ENCODE measurements around the gene C5orf15.
"Not testable (repeated sequence)": the region's sequence is repeated elsewhere in the genome, so short reads cannot be mapped to it uniquely, and the experiment has no call there.

Gene C5orf15

DNA sequence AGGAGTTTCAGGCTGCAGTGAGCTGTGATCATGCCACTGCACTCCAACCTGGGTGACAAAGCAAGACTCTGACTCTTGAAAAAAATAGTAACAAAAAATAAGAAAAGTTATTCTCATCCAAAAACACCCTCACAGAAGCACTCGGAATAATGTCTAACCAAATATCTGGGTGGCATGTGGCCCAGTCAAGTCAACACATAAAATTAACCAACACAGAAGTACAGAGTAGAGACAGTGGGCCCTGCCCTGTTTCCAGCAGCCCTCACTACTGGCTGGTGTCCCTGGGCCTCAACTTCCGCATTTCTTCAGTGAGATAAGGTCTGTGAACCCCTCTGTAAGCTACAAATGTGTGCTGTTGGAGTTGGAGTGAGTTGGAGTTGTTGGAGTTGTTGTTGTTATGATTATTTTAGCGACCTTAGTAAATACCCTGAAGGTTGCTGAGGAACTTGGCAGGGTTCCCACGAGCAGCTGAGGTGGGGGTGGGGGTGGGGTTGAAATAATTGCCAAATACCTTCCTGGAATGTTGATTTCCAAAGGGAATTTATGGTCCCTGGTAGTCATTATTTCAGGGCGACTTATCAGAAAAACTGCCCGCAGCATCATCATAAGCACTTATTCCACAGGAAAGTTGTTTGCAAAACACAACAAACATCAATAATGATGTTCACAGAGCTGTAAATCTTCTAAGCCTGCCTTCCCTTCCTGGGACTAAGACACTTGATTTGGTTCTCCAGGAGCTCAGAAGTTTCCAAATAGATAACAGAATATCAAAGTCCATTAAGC lies 30.2 kb downstream of the C5orf15 start:
- no peak for DNase-seq (ENCODE audit: low read depth, low spot score)

DNA sequence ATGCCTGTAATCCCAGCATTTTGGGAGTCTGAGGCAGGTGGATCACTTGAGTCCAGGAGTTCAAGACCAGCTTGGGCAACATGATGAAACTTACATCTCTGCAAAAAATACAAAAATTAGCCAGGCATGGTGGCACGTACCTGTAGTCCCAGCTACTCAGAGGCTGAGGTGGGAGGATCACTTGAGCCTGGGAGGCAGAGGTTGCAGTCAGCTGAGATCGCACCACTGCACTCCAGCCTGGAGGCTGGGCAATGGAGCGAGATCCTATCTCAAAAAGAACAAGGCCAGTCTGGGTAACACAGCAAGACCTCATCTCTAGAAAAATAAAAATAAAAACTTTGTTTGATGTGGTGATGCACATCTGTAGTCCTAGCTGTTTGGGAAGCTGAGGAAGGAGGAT lies 30.8 kb downstream of the C5orf15 start:
- DNase-seq (ENCODE audit: low read depth, low spot score): not testable (repeated sequence)

DNA sequence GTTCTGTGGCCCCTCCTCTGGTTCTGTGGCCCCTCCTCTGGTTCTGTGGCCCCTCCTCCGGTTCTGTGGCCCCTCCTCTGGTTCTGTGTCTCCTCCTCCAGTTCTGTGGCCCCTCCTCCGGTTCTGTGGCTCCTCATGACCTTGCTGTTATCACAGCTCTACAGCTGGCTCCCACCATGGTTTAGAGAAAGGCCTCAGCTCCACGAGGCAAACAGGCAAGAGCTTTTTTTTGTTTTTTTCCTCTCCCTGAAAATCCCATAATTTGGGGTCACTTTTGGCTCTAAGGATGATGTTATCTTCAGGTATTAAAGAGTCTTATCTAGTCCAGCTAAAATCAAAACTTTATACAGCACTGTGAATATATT lies 31.8 kb downstream of the C5orf15 start:
- no peak for DNase-seq (ENCODE audit: low read depth, low spot score)

DNA sequence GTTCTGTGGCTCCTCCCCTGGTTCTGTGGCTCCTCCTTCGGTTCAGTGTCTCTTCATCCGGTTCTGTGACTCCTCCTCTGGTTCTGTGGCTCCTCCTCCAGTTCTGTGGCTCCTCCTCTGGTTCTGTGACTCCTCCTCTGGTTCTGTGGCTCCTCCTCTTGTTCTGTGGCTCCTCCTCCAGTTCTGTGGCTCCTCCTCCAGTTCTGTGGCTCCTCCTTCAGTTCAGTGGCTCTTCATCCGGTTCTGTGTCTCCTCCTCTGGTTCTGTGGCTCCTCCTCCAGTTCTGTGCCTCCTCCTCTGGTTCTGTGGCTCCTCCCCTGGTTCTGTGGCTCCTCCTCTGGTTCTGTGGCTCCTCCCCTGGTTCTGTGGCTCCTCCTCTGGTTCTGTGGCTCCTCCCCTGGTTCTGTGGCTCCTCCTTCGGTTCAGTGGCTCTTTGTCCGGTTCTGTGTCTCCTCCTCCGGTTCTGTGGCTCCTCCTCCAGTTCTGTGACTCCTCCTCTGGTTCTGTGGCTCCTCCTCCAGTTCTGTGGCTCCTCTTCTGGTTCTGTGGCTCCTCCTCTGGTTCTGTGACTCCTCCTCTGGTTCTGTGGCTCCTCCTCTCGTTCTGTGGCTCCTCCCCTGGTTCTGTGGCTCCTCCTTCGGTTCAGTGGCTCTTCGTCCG lies 32.3 kb downstream of the C5orf15 start:
- DNase-seq (ENCODE audit: low read depth, low spot score): not testable (repeated sequence)

DNA sequence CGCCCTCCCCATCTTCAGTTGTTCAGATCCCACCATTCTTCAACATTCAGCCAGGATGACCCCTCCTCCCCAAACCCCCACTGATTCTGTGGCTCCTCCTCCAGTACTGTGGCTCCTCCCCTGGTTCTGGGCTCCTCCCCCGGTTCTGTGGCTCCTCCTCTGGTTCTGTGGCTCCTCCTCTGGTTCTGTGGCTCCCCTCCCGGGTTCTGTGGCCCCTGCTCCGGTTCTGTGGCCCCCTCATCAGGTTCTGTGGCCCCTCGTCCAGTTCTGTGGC lies 32.8 kb downstream of the C5orf15 start:
- DNase-seq (ENCODE audit: low read depth, low spot score): no peak

DNA sequence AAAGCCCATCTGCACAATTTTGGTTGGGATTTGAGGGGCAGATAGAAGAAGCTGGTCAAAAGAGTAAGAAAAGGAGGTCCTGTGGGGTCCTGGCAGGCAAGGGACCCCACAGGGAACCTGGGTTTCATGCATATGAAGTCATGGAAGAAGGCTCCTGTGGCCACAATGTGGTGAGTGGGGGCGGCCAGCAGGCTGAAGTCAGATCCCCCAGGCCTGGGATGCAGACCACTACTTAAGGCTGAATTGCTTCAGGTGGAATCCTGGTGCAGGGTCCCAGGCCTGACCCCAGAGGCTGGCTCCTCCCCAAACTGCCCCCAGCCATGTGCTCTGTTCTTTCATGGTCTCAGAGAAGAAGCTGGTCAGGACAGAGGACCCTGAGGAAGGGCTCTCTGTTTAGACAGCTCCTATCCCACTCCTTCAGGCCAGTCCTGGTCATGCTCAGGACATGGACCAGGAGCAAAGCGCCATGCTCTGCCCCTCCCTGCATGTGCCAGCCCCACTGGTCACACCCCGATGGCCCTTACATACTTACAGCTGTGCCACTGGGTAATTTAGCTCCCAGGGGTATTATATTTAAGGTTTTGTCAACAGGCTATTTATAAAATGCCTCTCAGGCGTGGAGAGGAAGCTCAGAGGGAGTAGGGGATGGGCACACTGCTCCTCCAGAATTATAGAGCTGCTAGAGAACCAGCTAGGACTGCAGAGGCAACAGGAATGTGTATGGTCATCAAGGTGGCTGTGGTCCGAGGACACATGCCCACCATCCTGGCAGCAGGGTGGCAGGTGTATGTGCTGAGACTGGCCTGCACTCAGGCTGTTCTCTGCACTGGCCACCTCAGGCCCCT lies 33.4 kb downstream of the C5orf15 start:
- DNase-seq (ENCODE audit: low read depth, low spot score): no peak

DNA sequence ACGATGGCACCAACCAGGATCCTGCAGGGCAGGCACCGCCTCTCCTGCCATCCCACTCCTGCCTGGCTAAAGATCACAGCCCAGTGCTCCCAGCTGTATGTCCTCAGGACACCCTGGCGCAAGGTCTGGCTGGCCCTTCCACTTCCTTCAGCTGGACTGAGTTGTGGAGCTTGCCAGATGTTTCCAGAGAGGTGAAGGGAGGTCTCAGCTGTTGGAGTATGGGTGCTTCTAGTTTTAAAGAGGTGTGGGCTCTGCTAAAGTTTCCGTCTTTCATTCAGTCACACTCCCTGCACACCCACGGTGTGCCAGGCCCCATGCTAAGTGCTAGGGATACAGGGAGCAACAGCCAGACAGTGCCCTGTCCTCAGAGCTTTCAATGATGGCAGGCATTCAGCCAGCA lies 34.1 kb downstream of the C5orf15 start:
- DNase-seq (ENCODE audit: low read depth, low spot score): no peak

DNA sequence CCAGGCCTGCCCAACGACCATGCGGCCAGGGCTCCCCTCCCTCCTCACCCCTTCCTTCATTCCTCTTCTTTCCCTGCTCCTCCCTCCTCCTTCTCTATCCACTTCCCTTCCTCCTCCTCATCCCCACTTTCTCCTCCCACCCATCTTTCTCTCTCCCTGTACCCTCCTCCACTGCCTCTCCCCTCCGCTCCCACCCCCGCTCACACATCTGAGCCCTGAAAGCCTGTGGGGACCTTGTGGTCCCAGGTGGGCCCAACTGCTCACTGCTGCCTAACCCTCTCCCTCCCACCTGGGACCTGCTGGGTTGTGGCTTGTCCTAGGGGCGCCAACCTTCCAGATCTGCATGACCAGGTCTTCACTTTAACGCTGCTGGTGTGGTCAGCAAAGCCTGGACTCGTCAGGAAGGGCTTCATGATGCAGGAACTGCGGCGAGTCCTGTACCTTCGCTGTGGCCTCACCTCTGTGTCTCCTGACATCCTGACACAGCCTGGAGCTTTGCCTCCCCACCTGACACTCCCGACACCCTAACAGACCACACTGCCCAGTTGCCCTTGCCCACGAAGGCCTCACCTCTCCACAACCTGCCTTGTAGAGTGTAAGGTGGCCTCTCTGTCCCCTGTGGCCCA lies 34.6 kb downstream of the C5orf15 start:
- no peak for DNase-seq (ENCODE audit: low read depth, low spot score)

DNA sequence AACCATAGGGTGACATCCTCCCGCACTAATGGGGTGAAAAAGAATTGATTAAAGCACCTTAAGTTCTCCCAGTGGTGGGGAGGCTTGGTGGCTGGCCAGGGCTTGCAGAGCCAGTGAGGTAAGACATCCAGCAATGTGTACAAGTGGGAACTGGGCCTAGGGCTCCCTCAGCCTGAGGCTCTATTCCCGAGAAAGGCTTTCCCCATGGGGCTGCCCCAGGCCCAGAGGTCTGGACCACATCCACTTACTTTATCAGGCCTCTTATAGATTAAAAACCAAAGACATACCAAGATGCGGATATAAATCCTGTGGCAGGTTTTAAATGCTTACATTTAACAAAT lies 35.3 kb downstream of the C5orf15 start:
- DNase-seq (ENCODE audit: low read depth, low spot score): no peak

DNA sequence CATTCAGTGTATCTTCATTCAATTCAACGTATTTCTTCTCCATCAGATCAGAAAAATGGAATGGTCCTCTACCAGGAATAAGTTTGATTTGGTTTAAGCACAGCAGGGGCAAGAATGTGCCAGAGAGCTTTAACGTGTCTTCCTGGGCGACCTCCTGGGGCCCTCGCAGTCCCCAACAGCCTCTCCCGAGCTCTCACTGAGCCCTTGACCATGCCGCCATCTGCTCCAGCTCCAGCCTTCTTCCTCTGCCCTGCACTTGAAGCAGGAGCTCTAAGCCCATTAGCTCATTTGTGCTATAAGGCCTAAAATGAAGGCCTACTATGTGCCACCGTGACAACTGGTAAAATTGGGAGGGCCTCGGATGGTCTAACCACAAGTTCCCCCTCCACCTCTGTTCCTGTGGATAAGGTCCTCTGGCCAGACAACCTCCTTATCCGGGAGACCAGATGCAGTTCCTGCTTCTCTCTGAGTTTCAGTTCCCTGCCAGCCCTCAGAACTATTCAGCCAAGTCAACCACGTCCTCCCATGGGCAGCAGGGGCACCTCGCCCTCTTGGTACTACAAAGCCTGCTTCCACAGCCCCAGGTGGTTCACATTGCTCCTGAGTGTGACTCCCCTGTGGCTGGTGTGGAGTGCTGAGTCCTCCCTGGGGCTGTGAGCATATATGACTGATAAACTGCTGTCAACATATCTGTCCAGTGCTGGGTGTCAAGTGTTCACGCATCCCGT lies 35.8 kb downstream of the C5orf15 start:
- DNase-seq (ENCODE audit: low read depth, low spot score): no peak

DNA sequence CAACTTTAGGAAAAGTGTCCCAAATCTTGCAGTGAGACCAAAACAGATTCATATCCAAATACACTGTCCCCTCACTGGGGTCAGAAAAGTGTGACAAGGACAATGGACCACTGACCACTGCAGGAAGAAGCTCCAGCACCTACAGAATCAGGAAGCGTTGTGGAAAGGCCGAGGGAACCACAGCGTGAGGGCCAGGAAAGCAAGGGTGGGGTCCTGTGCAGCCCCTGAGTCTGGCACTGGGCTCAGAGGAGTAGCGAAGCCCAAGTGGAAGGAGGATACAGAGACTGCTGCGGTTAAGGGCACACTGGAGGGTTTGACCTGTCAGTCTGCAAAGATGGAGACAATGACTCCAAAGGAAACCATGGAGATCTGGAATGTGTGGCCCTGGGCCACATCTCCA lies 36.9 kb downstream of the C5orf15 start:
- DNase-seq (ENCODE audit: low read depth, low spot score): no peak

DNA sequence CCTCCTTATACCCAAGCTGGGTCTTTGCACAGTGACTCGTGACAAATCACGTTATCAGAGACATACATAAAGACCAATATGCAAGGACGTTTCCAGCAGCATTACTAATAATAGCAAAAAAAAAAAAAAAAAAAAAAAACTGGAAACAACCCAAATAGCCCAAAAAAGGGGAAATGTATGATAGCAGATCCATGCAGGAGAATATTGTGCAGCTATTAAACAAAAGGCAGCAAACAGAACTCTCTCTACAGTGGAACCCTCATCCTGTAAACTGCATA lies 37.7 kb downstream of the C5orf15 start:
- no peak for DNase-seq (ENCODE audit: low read depth, low spot score)

DNA sequence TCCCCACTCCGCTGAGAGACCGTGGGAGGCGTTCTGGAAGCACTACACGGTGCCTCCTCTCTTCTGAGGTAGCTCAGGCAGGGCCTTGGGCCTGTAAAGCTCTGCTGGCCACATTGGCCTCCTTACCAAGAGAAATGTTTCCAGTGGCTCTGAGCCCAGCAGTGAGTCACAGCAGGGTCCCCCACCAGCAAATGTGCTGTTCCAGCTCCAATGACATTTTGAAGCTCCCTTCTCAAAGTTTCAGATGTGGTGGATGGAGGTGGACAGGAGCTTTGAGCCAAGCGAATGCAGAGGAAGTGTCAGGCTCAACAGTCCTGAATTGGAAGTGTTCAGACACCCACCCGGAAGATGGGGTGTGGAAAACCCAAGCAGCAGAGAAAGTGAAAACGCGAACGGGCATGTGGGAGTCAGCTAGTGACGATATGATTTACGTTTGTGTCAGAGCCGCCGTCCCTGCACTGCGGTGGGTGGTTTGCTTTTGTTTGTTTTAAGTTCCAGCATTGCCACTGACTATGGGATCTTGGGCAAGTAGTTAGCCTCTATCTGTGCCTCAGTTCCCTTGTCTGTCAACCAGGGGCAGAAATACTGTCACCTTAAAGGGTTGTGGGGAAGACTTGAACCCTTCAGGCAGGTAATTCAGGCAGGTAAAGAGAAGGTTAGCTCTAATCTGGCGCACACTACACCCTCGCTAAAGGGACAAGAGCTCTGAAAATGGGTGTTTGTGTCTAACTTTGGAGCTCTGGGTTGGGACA lies 38.2 kb downstream of the C5orf15 start:
- DNase-seq (ENCODE audit: low read depth, low spot score): no peak

DNA sequence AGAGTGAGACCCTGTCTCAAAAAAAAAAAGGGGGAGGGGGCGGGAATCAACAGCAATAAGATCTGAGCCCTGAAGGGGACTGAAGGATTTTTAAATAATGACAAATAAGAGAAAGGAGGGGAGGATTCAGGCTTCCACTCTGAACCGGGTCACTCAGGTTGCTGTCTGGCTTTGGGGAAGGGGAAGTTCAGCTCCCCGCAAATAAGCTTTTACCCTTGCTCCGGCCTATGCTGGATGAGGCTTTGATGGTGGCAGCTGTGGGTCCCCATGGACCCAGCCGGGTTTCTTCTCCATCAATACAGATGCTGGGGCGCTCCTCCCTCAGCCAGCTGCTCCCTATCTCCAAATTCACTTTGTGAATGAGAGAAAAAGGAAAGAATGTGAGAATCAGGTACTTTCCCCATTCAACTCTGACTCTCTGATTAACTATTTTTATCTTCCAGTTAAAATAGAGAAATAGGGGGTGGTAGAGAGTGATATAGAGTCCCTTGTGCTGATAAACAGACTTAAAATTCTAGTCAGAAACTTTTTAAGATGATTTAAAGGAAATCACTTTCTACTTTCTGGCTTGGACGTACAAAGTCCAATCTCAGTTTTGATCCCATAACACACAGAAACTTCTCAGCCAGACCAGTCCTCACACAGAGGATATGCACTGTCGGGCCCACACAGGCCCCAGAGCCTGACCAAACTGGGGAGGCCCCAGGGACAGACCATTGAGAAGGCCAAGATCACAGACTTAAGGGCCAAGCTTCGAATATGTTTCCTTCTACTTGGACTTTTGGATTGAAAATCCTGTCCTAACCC lies 39.6 kb downstream of the C5orf15 start:
- DNase-seq (ENCODE audit: low read depth, low spot score): no peak

DNA sequence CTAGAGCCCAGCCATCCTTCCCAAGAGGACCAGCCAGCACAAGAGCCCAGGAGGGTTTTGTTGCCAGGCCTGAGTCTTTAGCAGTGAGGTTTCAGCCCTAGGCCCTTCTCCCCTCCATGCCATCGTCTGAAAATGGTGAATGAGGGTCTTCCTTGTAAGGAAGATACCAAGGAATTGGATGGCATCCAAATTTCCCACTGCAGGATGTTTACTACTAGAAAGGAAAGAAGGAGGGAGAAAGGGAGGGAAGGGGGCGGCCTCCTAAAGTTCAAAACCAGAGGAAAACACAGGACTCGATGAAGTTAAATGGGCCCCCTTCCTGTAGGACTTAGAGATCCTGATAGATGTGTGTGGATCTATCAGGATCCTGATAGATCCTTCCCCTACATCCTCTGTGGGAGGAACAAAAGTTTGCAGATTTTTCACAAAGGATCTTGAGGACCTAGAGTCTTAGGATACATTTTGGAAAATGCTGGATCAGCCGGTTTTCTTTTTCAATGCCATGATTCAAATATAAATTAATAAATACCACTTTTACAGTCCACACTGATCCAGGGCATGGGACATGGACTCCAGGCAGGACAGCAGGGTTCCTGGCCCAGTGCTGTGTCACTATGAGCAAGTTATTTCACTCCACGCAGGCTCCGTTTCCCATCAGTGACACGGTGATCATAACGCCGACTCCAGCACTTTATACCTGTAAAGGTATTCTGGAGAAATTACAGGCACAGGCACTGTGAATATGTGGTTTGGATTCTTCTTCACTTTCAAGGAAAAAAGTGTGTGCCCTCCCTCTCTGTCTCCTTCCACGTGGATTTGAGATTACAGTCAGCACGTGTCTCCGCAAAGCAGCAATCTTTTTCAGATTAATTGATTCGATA lies 40.9 kb downstream of the C5orf15 start:
- no peak for DNase-seq (ENCODE audit: low read depth, low spot score)

DNA sequence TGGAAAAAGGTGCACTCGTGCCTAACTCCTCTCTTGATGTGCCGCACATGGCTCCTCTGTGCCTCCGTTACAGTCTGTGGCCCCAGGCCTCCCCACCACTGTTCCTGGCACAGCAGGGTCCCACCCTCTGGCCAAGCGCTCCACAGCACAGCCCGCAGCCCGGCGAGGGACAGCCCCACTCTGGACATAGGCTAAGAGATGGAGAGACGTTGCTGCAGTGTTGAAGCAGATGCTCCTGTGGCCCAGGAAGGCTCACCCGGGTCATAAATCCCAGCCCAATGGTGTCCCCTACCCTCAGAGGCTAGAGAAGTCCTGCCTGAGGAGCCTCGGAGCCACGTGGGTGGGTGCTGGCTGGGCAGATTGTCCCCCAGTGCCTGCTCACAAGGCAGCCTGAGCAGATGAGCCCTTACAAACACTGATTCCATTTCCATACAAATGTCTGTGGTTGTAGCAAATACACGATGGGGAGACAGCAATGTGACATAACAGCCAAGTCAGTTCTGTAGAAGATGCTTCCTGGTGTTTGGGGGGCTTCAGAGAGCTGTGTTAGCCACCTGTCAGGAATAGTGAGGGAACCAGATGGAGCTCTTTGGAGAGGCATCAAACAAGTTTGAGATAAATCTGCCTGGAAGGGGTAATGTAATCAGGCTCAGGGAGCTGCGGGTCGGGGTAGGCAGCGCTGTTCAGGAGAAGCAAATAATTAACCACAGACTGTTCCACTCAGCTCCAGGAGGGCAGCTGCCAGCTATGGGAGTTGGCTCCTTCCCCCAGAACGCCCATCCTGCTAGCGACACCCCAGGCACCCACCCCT lies 41.7 kb downstream of the C5orf15 start:
- DNase-seq (ENCODE audit: low read depth, low spot score): no peak

DNA sequence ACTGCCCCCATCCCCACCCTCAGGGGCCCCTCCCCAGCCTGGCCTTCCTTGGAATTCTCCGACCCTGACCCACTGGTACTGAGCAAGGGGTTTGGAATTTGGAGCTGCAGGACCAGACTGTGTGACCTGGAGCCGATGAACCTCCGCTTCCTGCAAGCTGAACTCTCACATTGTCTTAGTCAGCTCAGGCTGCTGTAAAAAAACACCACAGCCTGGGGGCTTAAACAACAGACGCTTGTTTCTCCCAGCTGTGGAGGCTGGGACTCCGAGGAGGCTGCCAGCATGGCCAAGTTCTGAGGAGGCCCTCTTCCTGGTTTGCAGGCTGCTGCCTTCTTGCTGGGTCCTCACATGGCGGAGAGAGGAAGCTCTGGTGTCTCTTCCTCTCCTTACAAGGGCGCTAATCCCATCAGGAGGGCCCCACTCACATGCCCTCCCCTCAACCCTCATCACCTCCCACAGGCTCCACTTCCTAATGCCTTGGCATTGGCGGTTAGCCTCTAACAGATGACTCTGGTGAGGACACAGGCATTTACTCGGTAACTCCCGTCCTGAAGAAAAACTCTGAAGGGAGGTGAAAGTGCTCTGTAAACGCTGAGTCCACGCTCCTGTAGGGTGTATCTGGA lies 42.4 kb downstream of the C5orf15 start:
- no peak for DNase-seq (ENCODE audit: low read depth, low spot score)

DNA sequence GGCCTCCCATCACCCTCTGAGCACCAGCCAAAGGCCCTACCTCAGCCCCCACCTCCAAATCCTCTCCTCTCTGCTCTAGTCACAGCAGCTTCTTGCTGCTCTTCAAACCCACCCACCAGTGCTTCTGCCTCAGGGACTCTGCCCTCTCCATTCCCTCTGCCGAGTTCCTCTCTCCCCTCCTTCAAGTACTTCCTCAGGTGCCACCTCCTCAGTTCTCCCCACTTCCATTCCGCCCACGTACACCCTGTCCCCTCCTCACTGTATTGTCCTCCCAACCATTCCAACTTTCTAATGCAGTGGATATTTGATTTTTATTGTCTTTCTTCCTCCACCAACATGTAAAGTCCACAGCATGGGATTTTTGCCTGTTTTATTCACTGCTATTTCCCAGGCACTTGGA lies 43.2 kb downstream of the C5orf15 start:
- DNase-seq (ENCODE audit: low read depth, low spot score): no peak

Data from iPS DF 19.7 (cell line).